Sigmoid colon (tissue), 3 donors: ENCODE measurements around the gene PARVB.

Experiments used
- CTCF ChIP-seq, 4 experiments: fragments of 450-650 bp in 3 of 4; fragments of 200-600 bp in 1 of 4; IDR thresholded peaks; one replicate each; pipeline ENCODE4 v1.5.1; 2016 to 2019; ENCODE audit warnings: antibody characterized with exemption in 4 of 4, mild to moderate bottlenecking in 3 of 4, moderate library complexity in 2 of 4
- POLR2A ChIP-seq, 2 donors: fragments of 450-650 bp; IDR thresholded peaks; one replicate each; pipeline ENCODE4 v1.6.1; 2016; ENCODE audit warnings: antibody characterized with exemption in 2 of 2, mild to moderate bottlenecking in 2 of 2, moderate library complexity in 2 of 2

DNA sequence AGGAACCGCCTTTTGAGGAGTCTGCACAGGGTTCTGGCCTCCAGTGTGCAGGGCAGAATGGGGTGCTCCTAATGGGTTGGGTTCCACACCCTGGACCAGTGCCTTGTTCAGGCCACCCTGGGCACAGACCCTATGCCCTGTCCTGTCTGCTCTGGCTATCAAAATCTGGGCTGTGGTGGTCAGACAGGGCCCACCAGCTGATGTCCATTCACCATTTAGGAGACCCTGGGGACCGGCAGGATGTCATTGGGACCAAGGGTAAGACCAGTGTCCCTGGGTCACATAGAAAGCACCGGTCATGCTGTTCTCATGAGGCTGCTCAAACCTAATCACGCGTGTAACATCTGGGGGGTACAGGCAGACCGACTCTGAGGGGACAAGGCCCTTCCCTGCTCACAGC is 194.0 kb downstream of the PARVB start:
- TF ChIP-seq CTCF (IDR thresholded peaks at IDR 0.05) (no peak), POLR2A (IDR thresholded peaks at IDR 0.05) (no peak)
